Measurements from ENCODE around the gene C6.

DNA sequence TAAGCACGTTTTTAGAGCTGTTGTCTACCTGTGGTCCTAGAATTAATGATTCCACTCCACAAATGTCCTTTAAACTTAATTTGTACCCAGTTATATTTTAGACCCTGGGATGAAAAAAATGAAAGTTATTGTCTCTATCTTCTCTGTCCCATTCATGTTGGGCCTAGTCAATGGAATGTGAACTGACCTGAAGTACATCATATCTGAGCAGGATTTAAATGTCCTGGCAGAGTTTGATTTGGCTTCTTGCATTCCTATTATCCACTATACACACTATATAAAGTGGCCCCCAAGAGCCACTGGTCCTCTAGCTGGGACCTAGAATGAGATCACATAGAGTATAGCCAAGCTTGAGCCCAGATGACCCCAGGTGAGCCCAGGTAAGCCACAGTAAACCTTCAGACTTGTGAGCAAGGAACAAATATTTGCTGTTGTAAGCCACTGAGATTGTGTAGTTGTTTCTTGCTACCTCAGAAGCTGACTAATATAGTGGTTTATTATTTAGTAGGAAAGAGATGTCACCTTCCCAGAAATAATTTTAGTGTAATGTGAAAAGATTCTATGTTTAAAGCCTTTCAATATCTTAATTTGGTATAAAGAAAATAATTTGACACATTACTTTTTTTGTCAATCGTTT lies 37.1 kb upstream of the C6 start:
- TF ChIP-seq, protein P1, sequence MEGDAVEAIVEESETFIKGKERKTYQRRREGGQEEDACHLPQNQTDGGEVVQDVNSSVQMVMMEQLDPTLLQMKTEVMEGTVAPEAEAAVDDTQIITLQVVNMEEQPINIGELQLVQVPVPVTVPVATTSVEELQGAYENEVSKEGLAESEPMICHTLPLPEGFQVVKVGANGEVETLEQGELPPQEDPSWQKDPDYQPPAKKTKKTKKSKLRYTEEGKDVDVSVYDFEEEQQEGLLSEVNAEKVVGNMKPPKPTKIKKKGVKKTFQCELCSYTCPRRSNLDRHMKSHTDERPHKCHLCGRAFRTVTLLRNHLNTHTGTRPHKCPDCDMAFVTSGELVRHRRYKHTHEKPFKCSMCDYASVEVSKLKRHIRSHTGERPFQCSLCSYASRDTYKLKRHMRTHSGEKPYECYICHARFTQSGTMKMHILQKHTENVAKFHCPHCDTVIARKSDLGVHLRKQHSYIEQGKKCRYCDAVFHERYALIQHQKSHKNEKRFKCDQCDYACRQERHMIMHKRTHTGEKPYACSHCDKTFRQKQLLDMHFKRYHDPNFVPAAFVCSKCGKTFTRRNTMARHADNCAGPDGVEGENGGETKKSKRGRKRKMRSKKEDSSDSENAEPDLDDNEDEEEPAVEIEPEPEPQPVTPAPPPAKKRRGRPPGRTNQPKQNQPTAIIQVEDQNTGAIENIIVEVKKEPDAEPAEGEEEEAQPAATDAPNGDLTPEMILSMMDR (IDR thresholded peaks at IDR 0.05) = no peak
- no peak for TF ChIP-seq POLR2A (IDR thresholded peaks at IDR 0.05)
